GM21786 (cell line): ENCODE measurements around the gene KLHL14.

Experiments
- ATAC-seq: cut with Tn5 transposase; IDR thresholded peaks from one replicate; pipeline ENCODE4 v1.9.1; 2021; ENCODE audit not compliant: unreplicated experiment

The KLHL14 gene

GRCh38 chr18:32724071-32724749 is 48.6 kb downstream of the KLHL14 start:
- ATAC-seq: no peak

DNA sequence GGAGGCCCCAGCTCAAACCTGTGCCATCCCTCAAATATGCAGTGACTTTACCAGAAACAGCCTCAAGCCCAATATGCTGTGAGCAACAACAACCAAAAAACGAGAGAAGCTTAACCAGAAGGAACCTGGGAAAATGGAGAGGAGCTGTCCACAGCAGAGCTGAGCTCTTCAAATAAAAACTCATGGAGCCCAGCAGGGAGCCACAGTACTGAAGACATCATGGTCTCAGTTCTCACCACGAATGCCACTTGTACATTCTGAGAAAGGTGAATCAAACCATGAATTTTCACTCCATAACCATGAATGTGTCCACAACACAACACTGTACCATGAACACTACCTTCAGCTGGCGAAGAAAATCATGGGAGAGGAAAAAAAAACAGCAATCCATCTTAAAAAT is 50.5 kb downstream of the KLHL14 start:
- ATAC-seq: no peak

- ATAC-seq: no peak
Measured at GRCh38 chr18:32717126-32717525, 55.7 kb downstream of the KLHL14 start.

GRCh38 chr18:32714571-32715148 is 58.2 kb downstream of the KLHL14 start:
- ATAC-seq: peak; percentile 97

- no peak for ATAC-seq
Measured at GRCh38 chr18:32712860-32713259, 60.0 kb downstream of the KLHL14 start.

DNA sequence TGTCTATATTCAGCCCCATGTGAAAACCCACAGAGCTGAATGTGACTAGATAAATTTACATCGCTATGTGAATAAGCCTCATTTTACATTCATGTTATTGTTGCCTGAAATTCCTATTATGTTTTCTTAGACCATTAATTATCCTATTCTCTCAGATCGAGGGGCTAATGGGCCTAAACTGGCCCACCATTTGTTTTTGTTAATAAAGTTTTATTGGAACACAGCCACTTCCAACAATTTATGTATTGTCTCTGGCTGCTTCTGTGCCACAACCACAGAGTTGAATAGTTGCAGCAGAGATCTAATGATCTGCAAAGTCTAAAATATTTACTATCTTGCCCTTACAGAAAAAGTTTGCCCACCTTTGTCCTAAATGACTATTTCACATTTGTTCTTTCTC is 61.0 kb downstream of the KLHL14 start:
- no peak for ATAC-seq

DNA sequence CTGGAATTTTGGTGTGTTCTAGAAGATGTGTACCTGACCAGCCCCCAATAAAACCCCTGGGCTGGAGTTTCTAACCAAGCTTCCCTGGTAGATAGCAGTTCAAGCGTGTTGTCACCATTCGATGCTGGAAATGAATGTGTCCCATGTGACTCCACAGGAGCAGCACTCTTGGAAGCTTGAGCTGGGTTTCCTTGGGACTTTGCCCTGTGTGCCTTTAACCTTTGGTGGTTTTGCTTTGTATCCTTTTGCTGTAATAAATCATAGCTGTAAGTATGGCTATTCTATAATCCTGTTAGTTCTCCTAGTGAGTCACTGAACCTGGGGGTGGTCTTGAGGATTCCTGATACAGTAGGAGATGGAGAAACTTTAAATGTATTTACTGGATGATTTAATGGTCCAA is 65.2 kb downstream of the KLHL14 start:
- no peak for ATAC-seq

DNA sequence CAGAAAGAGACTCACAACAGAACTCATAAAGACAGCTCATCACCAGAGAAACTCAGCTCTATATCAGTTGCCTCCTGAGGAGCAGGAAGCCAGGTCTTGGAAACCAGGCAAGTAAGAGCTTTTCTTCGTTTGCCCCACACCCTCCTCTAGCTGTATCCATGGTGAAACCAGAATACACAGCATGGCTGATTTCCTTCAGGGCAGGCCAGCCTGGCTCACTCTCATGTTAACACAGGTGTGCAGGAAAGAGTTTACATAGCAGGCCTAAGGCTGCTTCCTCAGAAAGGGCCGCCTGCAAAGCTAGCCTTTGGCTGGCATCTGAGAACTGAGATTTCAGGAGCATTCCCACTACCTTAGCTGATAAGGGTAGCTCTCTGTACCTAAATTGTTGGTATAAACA is 65.7 kb downstream of the KLHL14 start:
- ATAC-seq: no peak

GRCh38 chr18:32701313-32701712 is 71.5 kb downstream of the KLHL14 start:
- no peak for ATAC-seq

- ATAC-seq: no peak
Measured at GRCh38 chr18:32698153-32698552, 74.7 kb downstream of the KLHL14 start.

DNA sequence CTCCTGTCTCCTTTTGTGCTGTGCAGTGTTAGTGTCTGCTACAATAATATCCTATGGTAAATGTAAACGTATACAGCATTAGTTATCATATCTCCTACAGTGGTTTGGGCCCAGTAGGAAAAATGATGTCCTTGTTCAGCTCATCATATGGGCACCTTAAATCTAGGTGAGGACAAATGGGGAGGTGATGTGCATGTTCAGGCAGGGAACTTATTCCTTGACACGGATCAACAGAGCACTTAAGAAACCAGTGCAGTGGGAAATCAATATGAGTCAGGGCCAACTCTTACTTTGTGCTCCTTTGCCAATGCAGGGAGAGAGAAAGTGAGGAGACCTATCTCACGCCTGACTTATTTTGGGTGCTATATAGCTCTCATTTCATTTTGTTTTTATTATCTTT is 76.4 kb downstream of the KLHL14 start:
- no peak for ATAC-seq

DNA sequence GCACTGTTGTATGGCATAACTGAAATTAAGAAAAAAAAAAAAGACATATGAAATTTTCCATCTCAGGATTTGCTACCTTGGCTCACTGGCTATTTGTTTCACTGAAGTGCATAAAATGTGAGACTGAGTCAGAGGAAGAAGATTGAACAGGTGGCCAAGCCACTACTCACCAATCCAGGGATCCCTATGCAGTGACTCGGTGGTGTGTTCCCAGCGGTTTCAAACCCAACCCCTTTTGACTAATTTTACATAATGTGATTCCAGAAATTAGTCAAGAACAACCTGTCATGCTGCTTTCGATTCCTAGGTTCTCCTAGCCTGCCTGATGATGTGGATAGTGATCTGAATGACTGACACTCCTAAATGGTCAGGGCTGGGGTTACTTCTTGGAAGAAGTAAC is 77.3 kb downstream of the KLHL14 start:
- ATAC-seq: no peak

GRCh38 chr18:32688821-32689220 is 84.0 kb downstream of the KLHL14 start:
- ATAC-seq: no peak

DNA sequence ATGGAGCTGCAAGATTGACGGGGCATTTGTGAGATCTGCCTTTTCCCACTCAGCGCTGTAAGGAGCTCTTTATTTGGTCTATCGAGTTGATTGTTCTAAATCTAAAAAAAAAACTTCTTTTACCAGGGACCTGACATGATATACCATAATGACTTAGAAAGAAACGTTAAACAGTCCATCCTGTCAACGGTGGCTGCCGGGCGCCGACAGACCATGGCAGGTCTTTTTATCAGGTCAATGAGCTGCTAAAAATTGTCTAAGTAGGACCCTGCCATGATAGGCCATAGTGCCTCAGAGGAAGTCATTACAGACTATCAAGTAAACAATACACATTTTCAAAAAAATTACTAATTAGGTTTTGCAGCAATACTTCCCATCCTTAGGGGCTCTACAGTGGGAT is 87.9 kb downstream of the KLHL14 start:
- no peak for ATAC-seq

GRCh38 chr18:32684096-32684495 is 88.7 kb downstream of the KLHL14 start:
- no peak for ATAC-seq

GRCh38 chr18:32683044-32683443 is 89.8 kb downstream of the KLHL14 start:
- ATAC-seq: no peak

DNA sequence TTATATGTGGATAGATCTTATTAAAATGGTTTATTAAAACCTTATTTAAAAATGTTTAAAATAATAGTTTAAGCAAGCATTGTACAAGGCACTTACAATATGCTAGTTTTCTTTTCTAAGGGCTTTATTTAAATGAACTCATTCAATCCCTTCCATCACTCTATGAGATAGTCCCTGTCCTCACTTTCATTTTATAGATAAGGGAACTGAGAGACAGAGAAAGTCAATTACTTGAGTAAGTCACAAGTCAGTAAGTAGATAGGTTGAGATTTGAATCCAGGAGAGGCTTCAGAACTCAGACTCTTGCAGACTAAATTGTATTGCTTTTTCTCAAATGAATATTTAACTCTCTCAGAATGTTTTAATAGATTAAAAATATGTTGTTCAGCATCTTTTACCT is 95.2 kb downstream of the KLHL14 start:
- ATAC-seq: no peak

DNA sequence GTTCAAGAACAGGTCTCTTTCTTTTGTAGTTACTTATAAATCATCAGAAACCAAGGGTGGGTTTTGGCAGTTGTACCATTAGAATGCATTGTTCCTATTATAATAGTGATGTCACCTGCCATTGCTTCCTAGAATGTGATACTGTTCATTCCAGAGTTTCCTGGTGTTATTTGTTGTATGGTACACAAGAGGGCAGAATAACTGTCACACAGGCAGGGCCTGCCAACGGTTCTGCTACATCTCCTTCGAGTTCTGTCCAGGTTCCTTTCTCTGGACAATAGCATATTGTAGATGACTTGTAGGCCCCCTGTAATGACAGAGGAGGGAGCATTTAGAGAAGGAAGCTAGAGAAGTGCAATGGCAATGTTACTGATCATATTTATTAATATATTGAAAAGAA is 98.3 kb downstream of the KLHL14 start:
- no peak for ATAC-seq

DNA sequence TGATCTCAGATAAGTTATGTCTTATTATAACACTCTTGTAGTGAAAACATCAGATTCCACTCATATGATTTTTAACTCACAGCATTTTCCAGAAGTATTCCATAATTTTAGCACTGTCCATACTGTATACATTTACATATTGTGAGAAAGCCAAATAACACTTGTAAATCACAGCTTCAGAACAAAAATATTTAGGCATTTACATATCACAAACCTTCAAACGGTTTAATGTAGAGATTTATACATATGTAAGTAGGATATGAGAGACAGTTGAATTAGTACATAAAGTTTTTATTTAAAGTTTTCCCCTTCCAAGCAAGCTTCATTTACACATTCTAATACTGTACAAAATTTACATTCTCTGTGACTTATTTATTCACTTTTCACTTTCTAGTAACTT is 100.4 kb downstream of the KLHL14 start:
- no peak for ATAC-seq

GRCh38 chr18:32670727-32671126 is 102.1 kb downstream of the KLHL14 start:
- no peak for ATAC-seq

DNA sequence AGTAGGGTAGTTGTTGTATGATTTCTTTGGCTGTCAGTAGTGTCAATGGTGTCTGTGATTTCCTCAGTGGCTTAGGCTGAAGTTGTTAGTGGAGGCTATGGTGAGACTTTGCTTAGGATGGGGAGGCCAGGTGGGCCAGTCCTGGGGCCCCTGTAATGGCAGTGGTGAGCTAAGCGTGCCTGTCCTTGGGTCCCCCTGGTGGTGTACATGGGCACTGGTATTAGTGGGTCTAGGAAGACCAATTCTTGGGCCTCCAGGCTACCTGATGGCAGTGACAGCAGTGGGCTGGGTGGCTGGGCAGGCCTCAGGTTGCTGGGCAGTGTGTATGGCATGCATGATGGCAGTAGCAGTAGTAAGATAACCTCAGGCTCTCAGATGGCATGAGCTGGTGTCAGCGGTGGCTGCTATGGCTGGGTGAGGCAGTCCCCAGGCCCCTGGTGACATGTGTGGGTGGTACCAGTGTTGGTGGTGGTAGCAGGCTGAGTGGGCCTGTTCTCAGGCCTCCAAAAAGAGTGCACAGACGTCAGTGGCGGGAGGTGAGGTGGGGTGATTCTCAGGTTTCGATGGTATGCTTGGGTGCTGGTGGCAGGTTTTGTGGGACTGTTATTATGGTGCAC is 103.2 kb downstream of the KLHL14 start:
- no peak for ATAC-seq

- no peak for ATAC-seq
Measured at GRCh38 chr18:32668956-32669355, 103.9 kb downstream of the KLHL14 start.
